CD4-positive, alpha-beta T cell (primary cell): Measurements from ENCODE around the gene SEPTIN2. TPM values are rescaled to one million over a fixed set of nuclear protein-coding genes. Genes with fewer than 3 reads are reported as not detected.
A peak's percentile ranks its signal among the peaks of the same experiment; 100 is the strongest.

Experiments
- ATAC-seq: fragments of 200-7000 bp; cut with Tn5 transposase; one replicate; pipeline ENCODE4 v1.10.0; 2022; ENCODE audit warnings: mild to moderate bottlenecking; ENCODE audit not compliant: poor library complexity
- CTCF ChIA-PET: fragments of 350-600 bp; sonication (Branson Sonifier 250); formaldehyde crosslinking; loops from one replicate; lab custom pipeline; 2021; ENCODE audit warnings: antibody characterized with exemption, inconsistent platforms; lab: Charles Lee
- POLR2A ChIA-PET: fragments of 350-600 bp; sonication (Branson Sonifier 250); formaldehyde crosslinking; loops from one replicate; lab custom pipeline; 2021; ENCODE audit warnings: antibody characterized with exemption, inconsistent platforms; lab: Charles Lee
- DNase-seq, 14 experiments: peaks; one replicate each; pipeline ENCODE4 v3.0.0-alpha.2; 2013 to 2020; ENCODE audit warnings: mixed read lengths in 2 of 14
- H3K27ac ChIP-seq, 2 donors: one replicate each; pipeline versions ENCODE4 v1.5.1 to v1.7.0; 2013; ENCODE audit warnings: low read length in 2 of 2, low read depth in 1 of 2, mild to moderate bottlenecking in 1 of 2
- H3K27me3 ChIP-seq, 2 experiments: 1 replicate in 1 of 2; 2 replicates in 1 of 2; pipeline versions ENCODE4 v1.6.1 to v1.7.0; 2013; ENCODE audit warnings: low read length in 2 of 2, control low read depth in 1 of 2, mild to moderate bottlenecking in 1 of 2, moderate library complexity in 1 of 2; ENCODE audit not compliant: insufficient read depth in 2 of 2, control insufficient read depth in 1 of 2
- H3K36me3 ChIP-seq: one replicate; pipeline ENCODE4 v1.6.1; 2013; ENCODE audit warnings: low read length, control low read depth; ENCODE audit not compliant: insufficient read depth
- H3K4me1 ChIP-seq: one replicate; pipeline ENCODE4 v1.6.1; 2013; ENCODE audit warnings: low read length, control low read depth; ENCODE audit not compliant: insufficient read depth
- H3K4me3 ChIP-seq: one replicate; pipeline ENCODE4 v1.5.1; 2013; ENCODE audit warnings: mild to moderate bottlenecking, low read length, moderate library complexity
- H3K9me3 ChIP-seq, 2 experiments: 1 replicate in 1 of 2; 2 replicates in 1 of 2; pipeline versions ENCODE4 v1.6.1 to v1.7.0; 2013; ENCODE audit warnings: low read length in 2 of 2, mild to moderate bottlenecking in 2 of 2, control low read depth in 1 of 2, moderate library complexity in 1 of 2; ENCODE audit not compliant: control insufficient read depth in 1 of 2, insufficient read depth in 1 of 2
- H3K27ac Mint-ChIP-seq: one replicate; pipeline ENCODE4 v1.8.0; 2020; ENCODE audit warnings: mixed read lengths
- H3K27me3 Mint-ChIP-seq: one replicate; pipeline ENCODE4 v1.8.0; 2021; ENCODE audit warnings: mixed read lengths
- H3K36me3 Mint-ChIP-seq: one replicate; pipeline ENCODE4 v1.8.0; 2021; ENCODE audit warnings: low read depth, mixed read lengths
- H3K4me1 Mint-ChIP-seq: one replicate; pipeline ENCODE4 v1.8.0; 2021; ENCODE audit warnings: low read depth, mixed read lengths
- H3K4me3 Mint-ChIP-seq: one replicate; pipeline ENCODE4 v1.8.0; 2020; ENCODE audit warnings: mild to moderate bottlenecking, mixed read lengths
- H3K9me3 Mint-ChIP-seq: one replicate; pipeline ENCODE4 v1.8.0; 2020; ENCODE audit warnings: mixed read lengths
- CTCF ChIP-seq: fragments of 200-600 bp; IDR thresholded peaks from one replicate; pipeline ENCODE4 v1.8.0; 2022; ENCODE audit warnings: antibody characterized with exemption, mild to moderate bottlenecking
- intact Hi-C, 2 experiments: fragments of 100-400 bp; cut with DNase I in 1 of 2; cut with micrococcal nuclease in 1 of 2; formaldehyde crosslinking; loops; one replicate each; pipeline versions ENCODE4 v1.15.1 to v1.9.0; 2023 to 2025; cut with DNase I, micrococcal nuclease
- total RNA-seq, 174 experiments: library from RNA in 2 of 174; stranded (reverse) in 2 of 174; gene quantifications; one replicate each; pipeline ENCODE4 v1.2.3 and lab custom pipeline; 2021 to 2026

SEPTIN2 gene
- total RNA-seq, 2 experiments from 2014 or later, result 189 to 196 TPM

- no peak for TF ChIP-seq CTCF
- Mint-ChIP-seq H3K9me3 (no peaks in the 10 kb centered on the region), H3K4me3 (peak overlapping the region; percentile 28), H3K4me1 (peaks cover 87% of the 10 kb centered on the region), H3K27me3 (no peaks in the 10 kb centered on the region), H3K36me3 (peaks cover 17% of the 10 kb centered on the region), H3K27ac (peak overlapping the region; percentile 87)
- ChIA-PET CTCF (no interaction called here), POLR2A (no interaction called here)
- ATAC-seq (no peak), DNase-seq (no peak)
- Histone ChIP-seq H3K27me3 (no peaks in the 10 kb centered on the region), H3K36me3 (peaks cover 6% of the 10 kb centered on the region), H3K4me3 (no peak overlapping the region), H3K9me3 (no peaks in the 10 kb centered on the region), H3K4me1 (peaks cover 58% of the 10 kb centered on the region), H3K27ac (no peak overlapping the region)
- intact Hi-C loops, result loop anchor here (5.0 to 10.0 kb wide), 5 partner anchors 40 to 747 kb away; partner anchors contain the start of genes DUSP28 (in 1 of the 2), ING5 (in 1 of the 2), MTERF4 (in 1 of the 2) and RNPEPL1 (in 1 of the 2)
Measured at GRCh38 chr2:241312082-241312481, 3.6 kb upstream of the SEPTIN2 start.

- TF ChIP-seq CTCF, result no peak
- H3K4me1 ChIP-seq, result peaks cover 62% of the 10 kb centered on the region
- intact Hi-C loops, result loop anchor here (2.0 to 10.0 kb wide), 10 partner anchors 13 to 749 kb away; partner anchors contain the start of genes ATG4B (in 1 of the 2), DUSP28 (in 1 of the 2), FARP2 (in 1 of the 2) and ING5 (in 1 of the 2)
- H3K27ac ChIP-seq, result no peak overlapping the region
- ChIA-PET POLR2A (interaction anchor here (1.2 to 3.6 kb wide), 7 partner anchors 12 to 727 kb away, joined by 5 to 31 read pairs (median 7); partner anchors contain the start of genes CAPN10 and DTYMK), CTCF (interaction anchor here (1.3 kb wide), 2 partner anchors 12 to 15 kb away, joined by 3 read pairs; no protein-coding TSS in a partner anchor)
- Mint-ChIP-seq H3K9me3 (no peaks in the 10 kb centered on the region), H3K27me3 (no peaks in the 10 kb centered on the region), H3K27ac (peak overlapping the region; percentile 97), H3K4me3 (peak overlapping the region; percentile 98), H3K36me3 (peaks cover 19% of the 10 kb centered on the region), H3K4me1 (peaks cover 86% of the 10 kb centered on the region)
- no peaks in the 10 kb centered on the region for H3K27me3 ChIP-seq
- DNase-seq (no peak), ATAC-seq (no peak)
- peaks cover 6% of the 10 kb centered on the region for H3K36me3 ChIP-seq
- H3K9me3 ChIP-seq, result no peaks in the 10 kb centered on the region
- no peak overlapping the region for H3K4me3 ChIP-seq
Measured at GRCh38 chr2:241313543-241314095, 2.1 kb upstream of the SEPTIN2 start.

DNA sequence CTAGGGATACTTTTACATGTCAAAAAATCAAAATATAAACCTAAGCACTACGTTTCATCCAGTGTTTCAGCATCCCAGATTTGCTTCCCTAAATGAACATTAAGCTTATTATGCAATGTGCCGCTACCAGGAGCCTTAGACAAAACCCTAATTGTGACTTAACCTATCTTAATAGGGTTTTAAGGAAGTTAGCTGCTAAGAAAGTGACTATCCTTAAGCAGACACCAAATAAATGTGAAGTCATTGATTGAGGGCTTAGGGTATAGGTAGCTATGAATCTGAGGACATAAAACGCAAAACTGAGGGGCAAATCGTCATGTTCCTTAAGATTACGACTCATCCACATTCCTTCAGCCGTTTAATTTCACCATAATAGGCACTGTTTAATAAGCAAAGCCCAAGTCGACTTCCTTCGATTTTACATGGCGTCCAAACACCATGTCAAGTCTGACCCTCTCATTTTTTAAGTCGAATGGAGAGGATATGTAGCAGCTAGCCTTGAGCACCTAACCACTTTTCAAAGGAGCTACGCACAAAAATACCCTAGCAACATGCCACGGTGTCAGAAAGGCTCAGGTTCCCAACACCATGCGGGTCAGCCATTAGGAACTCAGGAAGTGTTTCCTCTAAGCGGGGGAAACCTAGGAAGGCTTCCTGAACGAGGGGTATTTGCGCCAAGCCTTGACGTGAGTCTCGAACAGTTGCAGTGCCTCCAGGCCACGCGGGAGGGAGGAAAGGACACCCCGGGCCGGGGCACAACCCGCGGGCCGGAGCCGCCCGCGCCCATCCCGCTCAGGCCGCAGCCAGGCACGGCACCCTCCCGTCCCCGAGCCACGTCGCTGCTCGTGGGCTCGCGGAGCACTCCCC lies 1.3 kb upstream of the SEPTIN2 start:
- peak overlapping the region; percentile 96 to 98 for H3K27ac ChIP-seq
- ATAC-seq (no peak), DNase-seq (peak in 2 of 14 experiments; percentile 3 to 43)
- peaks cover 57% of the 10 kb centered on the region for H3K4me1 ChIP-seq
- peaks cover 6% of the 10 kb centered on the region for H3K36me3 ChIP-seq
- Mint-ChIP-seq H3K4me3 (peak overlapping the region; percentile 98), H3K36me3 (peaks cover 24% of the 10 kb centered on the region), H3K27ac (peak overlapping the region; percentile 97), H3K4me1 (peaks cover 84% of the 10 kb centered on the region), H3K9me3 (no peaks in the 10 kb centered on the region), H3K27me3 (no peaks in the 10 kb centered on the region)
- no peaks in the 10 kb centered on the region for H3K27me3 ChIP-seq
- H3K4me3 ChIP-seq, result peak overlapping the region; percentile 88
- no peaks in the 10 kb centered on the region for H3K9me3 ChIP-seq
- TF ChIP-seq CTCF, result no peak
- ChIA-PET CTCF (interaction anchor here (0.8 to 1.3 kb wide), 3 partner anchors 13 to 19 kb away, joined by 3 read pairs; no protein-coding TSS in a partner anchor), POLR2A (interaction anchor here (0.6 to 3.6 kb wide), 25 partner anchors 8 to 753 kb away, joined by 3 to 31 read pairs (median 6); partner anchors contain the start of genes ATG4B, CAPN10, D2HGDH and DTYMK)
- intact Hi-C loops, result loop anchor here (1.0 to 10.0 kb wide), 13 partner anchors 14 to 750 kb away; partner anchors contain the start of genes MTERF4 (in 2 of the 2), STK25 (in 2 of the 2), ATG4B (in 1 of the 2) and DUSP28 (in 1 of the 2)
